Left kidney (tissue), 2 donors: Measurements from ENCODE around the gene FHIP1A. TPM values are rescaled to one million over a fixed set of nuclear protein-coding genes. Genes with fewer than 3 reads are reported as not detected.

Experiments
- DNase-seq: peaks from one replicate; pipeline ENCODE4 v3.0.0-alpha.2; 2013
- polyA plus RNA-seq: library from polyadenylated mRNA; unstranded; fragments of 120-200 nt; gene quantifications from one replicate; pipeline ENCODE4 v1.2.1, GENCODE V29; 2013; ENCODE audit not compliant: insufficient read length

FHIP1A gene
- polyA plus RNA-seq, 1 donor, result 6.7 TPM

DNA sequence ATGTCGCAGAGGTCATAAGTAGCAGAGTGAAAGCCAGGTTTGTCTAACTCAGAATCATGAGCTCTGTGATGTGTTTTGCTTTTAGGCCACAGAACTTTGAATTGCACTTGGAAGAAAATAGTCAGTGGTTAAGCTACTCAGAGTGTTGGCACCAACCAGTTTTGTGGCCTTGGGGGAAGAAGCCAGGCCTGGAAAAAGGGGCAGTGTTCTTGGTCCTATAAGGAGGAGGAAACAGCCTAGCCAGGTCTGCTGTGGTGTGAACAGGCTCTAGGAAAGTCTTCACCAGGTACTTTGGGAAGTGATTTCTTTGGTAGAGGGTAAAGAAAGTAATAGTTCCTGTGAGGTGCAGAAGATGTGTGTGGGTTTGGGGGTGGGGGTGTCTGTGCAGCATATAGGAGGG, 49.2 kb downstream of the FHIP1A start:
- no peak for DNase-seq

Other genes starting within 250 kb of the FHIP1A start
- gene PRSS48, start 132.0 kb upstream of the FHIP1A start, polyA plus RNA-seq, result not detected
- gene SH3D19, start 83.6 kb upstream of the FHIP1A start, polyA plus RNA-seq, result 35.2 TPM